Neural cell (in vitro differentiated cells): ENCODE measurements around the gene PYGO2. TPM values are rescaled to one million over a fixed set of nuclear protein-coding genes. Genes with fewer than 3 reads are reported as not detected.
A peak's percentile ranks its signal among the peaks of the same experiment; 100 is the strongest.

ENCODE experiments used
- H2AFZ ChIP-seq: fragments of 200-600, 300-800 bp; sonication (generic), shearing (Covaris generic); 2 replicates; pipeline ENCODE4 v1.6.0; 2014; ENCODE audit warnings: low read depth, mild to moderate bottlenecking, antibody characterized with exemption, low read length, moderate library complexity
- H3F3A ChIP-seq: fragments of 200-600 bp; shearing (Covaris generic); 2 replicates; pipeline ENCODE4 v1.6.1; 2016; ENCODE audit warnings: mild to moderate bottlenecking, moderate library complexity, mixed read lengths, antibody characterized with exemption, low read length; ENCODE audit not compliant: insufficient read depth, poor library complexity, severe bottlenecking
- H3K27ac ChIP-seq: fragments of 200-600, 300-800 bp; sonication (generic), shearing (Covaris generic); 2 replicates; pipeline ENCODE4 v1.5.1; 2014; ENCODE audit warnings: mild to moderate bottlenecking, low read length, moderate library complexity
- H3K27me3 ChIP-seq: fragments of 300-800, 200-600 bp; sonication (generic), shearing (Covaris generic); 2 replicates; pipeline ENCODE4 v1.6.0; 2014; ENCODE audit warnings: mild to moderate bottlenecking, low read depth, low read length, moderate library complexity; ENCODE audit not compliant: insufficient read depth
- H3K36me3 ChIP-seq: fragments of 300-800, 200-600 bp; sonication (generic), shearing (Covaris generic); 2 replicates; pipeline ENCODE4 v1.5.1; 2014; ENCODE audit warnings: mild to moderate bottlenecking, antibody characterized with exemption, low read length, moderate library complexity; ENCODE audit not compliant: insufficient read depth
- H3K4me2 ChIP-seq: fragments of 300-800, 200-600 bp; sonication (generic), shearing (Covaris generic); 2 replicates; pipeline ENCODE4 v1.6.0; 2014; ENCODE audit warnings: mild to moderate bottlenecking, low read length
- H3K4me3 ChIP-seq: fragments of 300-800, 200-600 bp; sonication (generic), shearing (Covaris generic); 2 replicates; pipeline ENCODE4 v1.5.1; 2014; ENCODE audit warnings: mild to moderate bottlenecking, low read length, moderate library complexity
- H3K79me2 ChIP-seq: fragments of 200-600 bp; shearing (Covaris generic); replicated peaks from 2 replicates; pipeline ENCODE4 v1.6.0; 2014; ENCODE audit warnings: mild to moderate bottlenecking, low read length, moderate library complexity; ENCODE audit not compliant: insufficient read depth
- H3K9ac ChIP-seq: fragments of 300-800, 200-600 bp; sonication (generic), shearing (Covaris generic); 2 replicates; pipeline ENCODE4 v1.6.1; 2016; ENCODE audit warnings: mild to moderate bottlenecking, low read length, mixed read lengths
- H3K9me2 ChIP-seq: fragments of 200-600 bp; shearing (Covaris generic); 2 replicates; pipeline ENCODE4 v1.6.1; 2016; ENCODE audit warnings: mild to moderate bottlenecking, low read length, mixed read lengths; ENCODE audit not compliant: insufficient read depth
- H3K9me3 ChIP-seq: fragments of 200-600, 300-800 bp; sonication (generic), shearing (Covaris generic); 2 replicates; pipeline ENCODE4 v1.6.1; 2016; ENCODE audit warnings: mild to moderate bottlenecking, mixed run types, low read length, moderate library complexity, mixed read lengths
- H4K20me1 ChIP-seq: fragments of 200-600 bp; shearing (Covaris generic); 2 replicates; pipeline ENCODE4 v1.6.1; 2016; ENCODE audit warnings: mild to moderate bottlenecking, mixed run types; ENCODE audit not compliant: insufficient read depth
- EP300 ChIP-seq: fragments of 450-650 bp; conservative IDR thresholded peaks from 2 replicates; pipeline ENCODE4 v1.6.1; 2014; ENCODE audit warnings: antibody characterized with exemption, mild to moderate bottlenecking, moderate library complexity; ENCODE audit not compliant: poor library complexity, severe bottlenecking
- EZH2 ChIP-seq: fragments of 200-600, 300-800 bp; shearing (Covaris generic), sonication (generic); IDR thresholded peaks from 2 replicates; pipeline ENCODE4 v1.6.1; 2014; ENCODE audit warnings: antibody characterized with exemption, low read length, borderline replicate concordance, mild to moderate bottlenecking; ENCODE audit not compliant: insufficient read depth, poor library complexity, severe bottlenecking
- MXI1 ChIP-seq: fragments of 450-650 bp; conservative IDR thresholded peaks from 2 replicates; pipeline ENCODE4 v1.6.1; 2014; ENCODE audit warnings: antibody characterized with exemption, mild to moderate bottlenecking; ENCODE audit not compliant: poor library complexity, severe bottlenecking
- POLR2AphosphoS5 ChIP-seq: IDR thresholded peaks from 2 replicates; pipeline ENCODE4 v1.6.1; 2012
- RAD21 ChIP-seq: fragments of 450-650 bp; conservative IDR thresholded peaks from 2 replicates; pipeline ENCODE4 v1.6.1; 2014; ENCODE audit warnings: antibody characterized with exemption, mild to moderate bottlenecking, moderate library complexity
- SMC3 ChIP-seq: fragments of 450-650 bp; conservative IDR thresholded peaks from 2 replicates; pipeline ENCODE4 v1.6.1; 2014; ENCODE audit warnings: antibody characterized with exemption, mild to moderate bottlenecking, moderate library complexity; ENCODE audit not compliant: poor library complexity
- TAF1 ChIP-seq: IDR thresholded peaks from 2 replicates; pipeline ENCODE4 v1.6.1; 2012; ENCODE audit warnings: low read depth
- polyA plus RNA-seq: library from polyadenylated mRNA; depleted of rRNA; stranded (reverse); fragments of >200 nt; gene quantifications from 2 replicates; pipeline ENCODE4 v1.2.3, GENCODE V29; 2014
- TF ChIP-seq, protein P1 (sequence below): IDR thresholded peaks from 2 replicates; pipeline ENCODE4 v1.6.1; 2012; ENCODE audit warnings: borderline replicate concordance
- TF ChIP-seq, protein P2 (sequence below): fragments of 450-650 bp; IDR thresholded peaks from 2 replicates; pipeline ENCODE4 v1.5.1; 2014; ENCODE audit warnings: antibody characterized with exemption, mild to moderate bottlenecking, moderate library complexity; ENCODE audit not compliant: poor library complexity, severe bottlenecking

PYGO2 gene
- polyA plus RNA-seq, 1 donor from 2014 or later = 13.4 TPM

GRCh38 chr1:154972517-154973343 is 11.1 kb upstream of the PYGO2 start:
- peak overlapping the region; percentile 83 for H3K4me3 ChIP-seq
- no peaks in the 10 kb centered on the region for H3K9me3 ChIP-seq
- no peaks in the 10 kb centered on the region for H4K20me1 ChIP-seq
- peaks cover 24% of the 10 kb centered on the region for H3K79me2 ChIP-seq
- no peaks in the 10 kb centered on the region for H3K36me3 ChIP-seq
- H3K27me3 ChIP-seq = no peaks in the 10 kb centered on the region
- H3K27ac ChIP-seq = no peak overlapping the region
- peak overlapping the region; percentile 5 for H3K9ac ChIP-seq
- H3F3A ChIP-seq = peaks cover 3% of the 10 kb centered on the region
- TF ChIP-seq TAF1 (no peak), POLR2AphosphoS5 (no peak), EP300 (no peak), MXI1 (no peak), RAD21 (no peak), EZH2 (no peak), SMC3 (no peak)
- TF ChIP-seq, protein P1, sequence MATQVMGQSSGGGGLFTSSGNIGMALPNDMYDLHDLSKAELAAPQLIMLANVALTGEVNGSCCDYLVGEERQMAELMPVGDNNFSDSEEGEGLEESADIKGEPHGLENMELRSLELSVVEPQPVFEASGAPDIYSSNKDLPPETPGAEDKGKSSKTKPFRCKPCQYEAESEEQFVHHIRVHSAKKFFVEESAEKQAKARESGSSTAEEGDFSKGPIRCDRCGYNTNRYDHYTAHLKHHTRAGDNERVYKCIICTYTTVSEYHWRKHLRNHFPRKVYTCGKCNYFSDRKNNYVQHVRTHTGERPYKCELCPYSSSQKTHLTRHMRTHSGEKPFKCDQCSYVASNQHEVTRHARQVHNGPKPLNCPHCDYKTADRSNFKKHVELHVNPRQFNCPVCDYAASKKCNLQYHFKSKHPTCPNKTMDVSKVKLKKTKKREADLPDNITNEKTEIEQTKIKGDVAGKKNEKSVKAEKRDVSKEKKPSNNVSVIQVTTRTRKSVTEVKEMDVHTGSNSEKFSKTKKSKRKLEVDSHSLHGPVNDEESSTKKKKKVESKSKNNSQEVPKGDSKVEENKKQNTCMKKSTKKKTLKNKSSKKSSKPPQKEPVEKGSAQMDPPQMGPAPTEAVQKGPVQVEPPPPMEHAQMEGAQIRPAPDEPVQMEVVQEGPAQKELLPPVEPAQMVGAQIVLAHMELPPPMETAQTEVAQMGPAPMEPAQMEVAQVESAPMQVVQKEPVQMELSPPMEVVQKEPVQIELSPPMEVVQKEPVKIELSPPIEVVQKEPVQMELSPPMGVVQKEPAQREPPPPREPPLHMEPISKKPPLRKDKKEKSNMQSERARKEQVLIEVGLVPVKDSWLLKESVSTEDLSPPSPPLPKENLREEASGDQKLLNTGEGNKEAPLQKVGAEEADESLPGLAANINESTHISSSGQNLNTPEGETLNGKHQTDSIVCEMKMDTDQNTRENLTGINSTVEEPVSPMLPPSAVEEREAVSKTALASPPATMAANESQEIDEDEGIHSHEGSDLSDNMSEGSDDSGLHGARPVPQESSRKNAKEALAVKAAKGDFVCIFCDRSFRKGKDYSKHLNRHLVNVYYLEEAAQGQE = no peak
- TF ChIP-seq, protein P2, sequence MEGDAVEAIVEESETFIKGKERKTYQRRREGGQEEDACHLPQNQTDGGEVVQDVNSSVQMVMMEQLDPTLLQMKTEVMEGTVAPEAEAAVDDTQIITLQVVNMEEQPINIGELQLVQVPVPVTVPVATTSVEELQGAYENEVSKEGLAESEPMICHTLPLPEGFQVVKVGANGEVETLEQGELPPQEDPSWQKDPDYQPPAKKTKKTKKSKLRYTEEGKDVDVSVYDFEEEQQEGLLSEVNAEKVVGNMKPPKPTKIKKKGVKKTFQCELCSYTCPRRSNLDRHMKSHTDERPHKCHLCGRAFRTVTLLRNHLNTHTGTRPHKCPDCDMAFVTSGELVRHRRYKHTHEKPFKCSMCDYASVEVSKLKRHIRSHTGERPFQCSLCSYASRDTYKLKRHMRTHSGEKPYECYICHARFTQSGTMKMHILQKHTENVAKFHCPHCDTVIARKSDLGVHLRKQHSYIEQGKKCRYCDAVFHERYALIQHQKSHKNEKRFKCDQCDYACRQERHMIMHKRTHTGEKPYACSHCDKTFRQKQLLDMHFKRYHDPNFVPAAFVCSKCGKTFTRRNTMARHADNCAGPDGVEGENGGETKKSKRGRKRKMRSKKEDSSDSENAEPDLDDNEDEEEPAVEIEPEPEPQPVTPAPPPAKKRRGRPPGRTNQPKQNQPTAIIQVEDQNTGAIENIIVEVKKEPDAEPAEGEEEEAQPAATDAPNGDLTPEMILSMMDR = no peak
- no peak overlapping the region for H2AFZ ChIP-seq
- no peak overlapping the region for H3K4me2 ChIP-seq
- no peaks in the 10 kb centered on the region for H3K9me2 ChIP-seq

- Histone ChIP-seq H3K9ac (no peak overlapping the region), H3K79me2 (peaks cover 19% of the 10 kb centered on the region), H3K9me3 (no peaks in the 10 kb centered on the region), H3K27me3 (no peaks in the 10 kb centered on the region), H3K4me3 (no peak overlapping the region), H2AFZ (no peak overlapping the region), H3K36me3 (no peaks in the 10 kb centered on the region), H3K4me2 (no peak overlapping the region), H3K9me2 (no peaks in the 10 kb centered on the region), H4K20me1 (no peaks in the 10 kb centered on the region), H3K27ac (no peak overlapping the region), H3F3A (peaks cover 3% of the 10 kb centered on the region)
- no peak for TF ChIP-seq RAD21
- TF ChIP-seq, protein P2 = no peak
- TF ChIP-seq, protein P1 = no peak
- no peak for TF ChIP-seq EP300
- no peak for TF ChIP-seq TAF1
- no peak for TF ChIP-seq EZH2
- no peak for TF ChIP-seq POLR2AphosphoS5
- no peak for TF ChIP-seq SMC3
- TF ChIP-seq MXI1 = no peak
These were observed 10.6 kb upstream of the PYGO2 start for GRCh38 chr1:154972213-154972516.
